ENCODE measurements around the gene ENG.

ENG gene

DNA sequence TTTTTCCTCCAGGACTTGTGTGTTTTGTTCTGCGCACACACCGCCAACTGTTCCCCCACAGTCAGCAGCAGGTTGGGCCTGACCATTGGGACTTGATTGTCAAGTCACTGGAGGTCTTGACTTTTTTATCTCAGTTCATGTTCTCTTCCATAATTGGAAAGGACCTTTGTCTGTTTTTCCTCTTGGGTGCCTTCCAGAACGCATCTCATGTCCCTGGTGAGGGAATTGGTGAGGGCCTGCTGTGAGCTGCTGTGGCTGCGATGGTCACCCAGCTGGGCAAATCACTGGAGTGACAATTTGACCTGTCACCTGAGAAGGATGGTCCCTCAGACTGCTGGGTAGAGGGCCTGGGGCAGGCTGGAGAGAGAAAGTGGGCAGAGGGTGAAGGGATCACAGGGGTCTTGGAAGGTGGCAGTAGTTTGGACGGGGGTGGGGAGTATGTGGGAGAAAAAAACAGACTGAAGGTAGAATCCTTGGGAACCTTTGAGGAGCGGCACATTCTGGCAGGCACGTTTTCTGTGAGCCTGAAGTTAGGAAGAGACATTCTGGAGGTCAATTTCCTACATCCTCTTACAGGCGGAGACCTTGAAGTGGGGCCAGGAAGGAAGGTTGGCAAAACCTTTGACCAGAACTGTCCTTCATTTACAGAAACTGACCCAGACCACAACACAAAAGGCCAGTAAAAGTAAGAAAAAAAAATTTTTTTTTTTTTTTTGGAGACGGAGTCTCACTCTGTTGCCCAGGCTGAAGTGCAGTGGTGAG is 64.2 kb downstream of the ENG start:
- no peak for DNase-seq

DNA sequence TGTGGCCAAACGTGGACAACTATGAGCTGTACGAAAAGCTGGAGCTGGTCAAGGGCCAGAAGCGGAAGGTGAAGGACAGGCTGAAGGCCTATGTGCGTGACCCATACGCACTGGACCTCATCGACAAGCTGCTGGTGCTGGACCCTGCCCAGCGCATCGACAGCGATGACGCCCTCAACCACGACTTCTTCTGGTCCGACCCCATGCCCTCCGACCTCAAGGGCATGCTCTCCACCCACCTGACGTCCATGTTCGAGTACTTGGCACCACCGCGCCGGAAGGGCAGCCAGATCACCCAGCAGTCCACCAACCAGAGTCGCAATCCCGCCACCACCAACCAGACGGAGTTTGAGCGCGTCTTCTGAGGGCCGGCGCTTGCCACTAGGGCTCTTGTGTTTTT is 65.3 kb downstream of the ENG start:
- DNase-seq: no peak

DNA sequence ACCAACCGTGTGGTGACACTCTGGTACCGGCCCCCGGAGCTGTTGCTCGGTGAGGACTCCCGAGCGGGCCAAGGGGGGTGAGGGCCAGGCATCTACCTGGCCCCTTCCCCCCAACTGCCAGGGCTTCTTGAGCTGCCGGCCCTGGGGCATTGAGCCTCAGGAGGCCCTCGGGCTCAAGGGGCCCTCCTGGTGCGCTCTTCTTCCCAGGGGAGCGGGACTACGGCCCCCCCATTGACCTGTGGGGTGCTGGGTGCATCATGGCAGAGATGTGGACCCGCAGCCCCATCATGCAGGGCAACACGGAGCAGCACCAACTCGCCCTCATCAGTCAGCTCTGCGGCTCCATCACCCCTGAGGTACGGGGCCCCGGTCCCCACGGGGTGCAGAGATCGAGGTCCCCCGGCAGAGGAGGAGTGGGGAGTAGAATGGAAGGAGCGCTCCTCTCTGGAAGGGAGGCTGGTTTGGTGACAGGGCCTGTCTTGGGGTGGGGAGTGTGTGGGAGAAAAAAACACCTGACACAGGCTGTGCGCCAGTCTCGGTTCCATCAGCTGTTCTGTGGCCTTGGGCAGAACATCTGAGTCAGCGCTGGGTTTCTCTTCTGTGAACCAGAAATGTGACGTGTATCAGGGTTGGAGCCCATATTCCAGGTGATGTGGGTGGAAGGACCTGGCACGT is 66.0 kb downstream of the ENG start:
- no peak for DNase-seq

DNA sequence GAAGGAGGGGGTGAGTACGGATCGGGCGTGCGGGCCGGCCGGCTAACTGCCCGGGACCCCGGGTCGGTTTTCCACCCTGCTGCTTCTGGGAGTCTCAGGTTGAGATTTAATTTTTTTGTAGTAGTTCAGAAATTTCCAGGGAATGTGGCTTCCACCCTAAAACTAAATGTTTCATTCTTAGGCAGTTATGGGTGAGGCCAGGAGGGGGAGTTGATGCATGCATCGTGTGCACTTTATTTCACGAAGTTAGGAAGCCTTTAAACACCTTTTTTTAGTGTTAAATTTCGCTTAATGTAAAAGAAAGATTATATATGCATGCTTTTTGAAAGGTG is 67.7 kb downstream of the ENG start:
- DNase-seq: peak in 1 of 2 donors; percentile 33

DNA sequence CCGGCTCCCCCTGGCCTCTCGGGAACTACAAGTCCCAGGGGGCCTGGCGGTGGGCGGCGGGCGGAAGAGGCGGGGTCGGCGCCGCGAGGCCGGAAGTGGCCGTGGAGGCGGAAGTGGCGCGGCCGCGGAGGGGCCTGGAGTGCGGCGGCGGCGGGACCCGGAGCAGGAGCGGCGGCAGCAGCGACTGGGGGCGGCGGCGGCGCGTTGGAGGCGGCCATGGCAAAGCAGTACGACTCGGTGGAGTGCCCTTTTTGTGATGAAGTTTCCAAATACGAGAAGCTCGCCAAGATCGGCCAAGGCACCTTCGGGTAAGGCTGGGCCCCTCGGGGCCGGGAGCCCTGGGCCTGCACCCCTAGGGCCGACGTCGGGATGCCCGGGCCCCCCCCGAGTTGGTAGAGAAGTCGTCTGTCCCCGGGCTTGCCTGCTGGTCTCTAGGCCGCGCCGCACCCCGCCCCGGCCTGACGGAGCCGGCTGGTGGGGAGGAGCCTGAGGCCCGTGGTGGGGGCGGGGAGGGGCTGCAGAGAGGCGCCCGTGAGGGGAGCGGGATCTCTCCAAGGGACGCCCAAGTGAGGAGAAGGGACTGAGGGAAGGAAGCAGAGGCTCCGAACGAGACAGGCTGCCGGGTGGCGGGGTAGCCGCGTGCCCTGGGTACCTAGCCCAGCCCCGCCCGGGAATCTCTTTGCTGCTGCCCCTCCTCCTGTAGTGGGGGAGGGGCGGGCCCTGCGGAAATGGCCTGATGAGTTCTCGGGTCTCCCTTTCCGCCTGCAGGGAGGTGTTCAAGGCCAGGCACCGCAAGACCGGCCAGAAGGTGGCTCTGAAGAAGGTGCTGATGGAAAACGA is 68.3 kb downstream of the ENG start, which contains the start of gene CDK9:
Gene CDK9 (plus strand): TSS at position 102 of the 840 bp plus-strand sequence. CDS start 115 bp downstream, at position 217.
- peak; percentile 85 to 93 for DNase-seq

DNA sequence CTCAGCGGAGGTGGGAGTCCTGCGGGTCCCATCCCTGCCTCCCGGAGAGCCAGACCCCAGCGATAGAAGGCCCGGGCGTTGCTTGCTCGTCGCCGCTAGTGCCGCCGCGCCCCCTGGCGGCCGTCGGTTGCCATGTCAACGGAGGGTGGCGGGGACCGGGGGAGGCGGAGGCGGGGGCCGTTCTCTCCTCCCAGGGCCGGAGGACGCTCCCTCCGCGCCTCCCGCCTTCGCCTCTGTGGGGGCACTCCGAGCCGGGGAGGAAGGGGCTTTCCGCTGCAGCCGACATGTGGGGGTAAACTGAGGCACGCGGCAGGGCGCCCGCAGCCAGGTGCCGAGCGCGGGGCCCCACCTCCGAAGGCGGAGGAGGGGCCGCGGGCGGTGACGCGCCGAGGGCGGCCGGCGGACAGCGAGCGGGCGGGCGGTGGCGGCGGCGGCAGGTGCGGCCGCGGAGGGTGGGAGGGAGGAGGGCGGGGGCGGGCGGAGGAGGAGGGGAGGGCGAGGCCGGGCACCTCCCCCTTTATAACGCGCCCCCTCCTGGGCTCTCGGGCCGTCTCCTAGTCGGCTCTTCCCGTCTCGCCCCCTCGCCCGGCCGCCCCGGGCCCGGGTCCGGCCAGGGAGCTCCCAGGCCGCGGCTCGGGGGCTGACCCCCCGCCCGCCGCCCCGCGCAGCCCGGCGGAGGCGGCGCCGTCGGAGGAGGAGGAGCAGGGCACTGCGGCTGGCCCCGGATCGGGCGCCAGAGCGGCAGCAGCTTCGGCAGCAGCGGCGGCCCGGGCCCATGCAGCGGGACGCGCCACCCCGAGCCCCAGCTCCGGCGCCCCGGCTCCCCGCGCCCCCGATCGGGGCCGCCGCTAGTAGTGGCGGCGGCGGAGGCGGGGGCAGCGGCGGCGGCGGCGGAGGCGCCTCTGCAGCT is 69.2 kb downstream of the ENG start:
- DNase-seq: peak; percentile 59 to 80

DNA sequence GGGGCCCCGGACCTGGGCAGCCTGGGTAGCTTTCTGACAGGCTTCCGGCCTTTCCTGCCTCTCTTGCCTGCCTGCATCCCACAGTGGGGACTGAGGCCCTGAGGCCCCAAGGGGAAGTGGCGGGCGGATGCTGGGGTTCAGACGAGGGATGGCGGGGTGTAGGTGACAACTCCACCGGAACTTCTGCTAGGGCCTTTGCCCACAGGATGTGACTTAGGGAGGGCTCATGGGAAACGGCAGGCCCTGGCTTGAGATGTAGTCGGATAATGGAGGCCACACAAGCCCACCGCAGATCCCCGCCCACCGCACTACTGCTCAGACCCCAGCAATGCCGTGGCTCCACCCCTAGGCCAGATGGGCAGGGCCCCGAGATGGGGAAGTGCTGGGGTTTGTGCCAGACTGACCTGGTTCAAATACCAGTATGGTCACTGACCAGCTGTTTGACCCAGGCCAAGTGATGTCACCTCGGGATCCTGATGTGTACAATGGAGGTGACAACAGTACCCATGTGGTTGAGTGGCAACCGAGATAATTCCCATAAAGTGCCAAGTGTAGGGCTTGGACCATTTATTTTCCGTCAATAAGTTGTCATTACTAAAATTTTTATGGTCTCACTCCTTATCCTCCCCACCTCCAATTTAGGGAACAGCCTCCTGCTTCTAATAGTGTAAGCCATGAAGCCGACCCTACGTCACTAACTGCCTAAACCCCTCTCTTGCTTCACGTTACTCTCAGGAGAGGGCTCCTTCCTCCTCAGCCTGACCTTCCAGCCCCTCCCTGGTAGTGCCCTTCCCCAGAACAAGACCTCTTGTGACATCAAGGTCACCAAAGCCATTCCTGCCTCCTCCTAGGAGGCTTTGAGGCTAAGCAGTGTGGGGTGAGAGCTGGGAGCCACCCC is 71.1 kb downstream of the ENG start:
- peak; percentile 44 to 64 for DNase-seq

DNA sequence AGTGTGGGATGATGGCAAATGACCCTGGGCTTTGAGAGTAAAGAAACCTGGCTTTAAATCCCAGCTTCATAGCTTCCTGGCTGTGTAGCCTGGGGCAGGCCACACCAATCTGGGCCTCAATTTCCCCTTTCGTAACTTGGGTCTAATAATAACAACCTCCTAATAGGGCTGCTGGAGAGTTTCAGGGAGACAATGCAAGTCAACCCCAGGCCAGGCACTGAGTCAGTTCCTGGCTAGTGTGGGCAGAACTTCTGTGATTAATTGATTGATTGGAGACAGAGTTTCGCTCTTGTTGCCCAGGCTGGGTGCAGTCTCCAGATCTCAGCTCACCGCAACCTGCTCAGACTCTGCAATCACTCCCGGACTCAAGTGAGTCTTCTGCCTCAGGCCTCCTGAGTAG is 72.7 kb downstream of the ENG start:
- DNase-seq: no peak

DNA sequence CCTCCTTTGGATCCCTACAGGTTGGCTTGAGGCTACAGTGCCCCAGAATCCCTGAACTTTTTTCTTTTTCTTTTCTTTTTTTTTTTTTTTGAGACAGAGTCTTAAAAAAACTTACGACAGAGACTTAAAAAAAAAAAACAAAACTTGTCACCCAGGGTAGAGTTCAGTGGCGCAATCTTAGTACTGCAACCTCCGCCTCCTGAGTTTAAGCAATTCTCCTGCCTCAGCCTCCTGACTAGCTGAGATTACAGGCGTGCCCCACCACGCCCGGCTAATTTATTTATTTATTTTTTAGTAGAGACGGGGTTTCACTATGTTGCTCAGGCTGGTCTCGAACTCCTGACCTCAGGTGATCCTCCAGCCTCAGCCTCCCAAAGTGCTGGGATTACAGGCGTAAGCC is 73.5 kb downstream of the ENG start:
- peak; percentile 77 to 85 for DNase-seq

DNA sequence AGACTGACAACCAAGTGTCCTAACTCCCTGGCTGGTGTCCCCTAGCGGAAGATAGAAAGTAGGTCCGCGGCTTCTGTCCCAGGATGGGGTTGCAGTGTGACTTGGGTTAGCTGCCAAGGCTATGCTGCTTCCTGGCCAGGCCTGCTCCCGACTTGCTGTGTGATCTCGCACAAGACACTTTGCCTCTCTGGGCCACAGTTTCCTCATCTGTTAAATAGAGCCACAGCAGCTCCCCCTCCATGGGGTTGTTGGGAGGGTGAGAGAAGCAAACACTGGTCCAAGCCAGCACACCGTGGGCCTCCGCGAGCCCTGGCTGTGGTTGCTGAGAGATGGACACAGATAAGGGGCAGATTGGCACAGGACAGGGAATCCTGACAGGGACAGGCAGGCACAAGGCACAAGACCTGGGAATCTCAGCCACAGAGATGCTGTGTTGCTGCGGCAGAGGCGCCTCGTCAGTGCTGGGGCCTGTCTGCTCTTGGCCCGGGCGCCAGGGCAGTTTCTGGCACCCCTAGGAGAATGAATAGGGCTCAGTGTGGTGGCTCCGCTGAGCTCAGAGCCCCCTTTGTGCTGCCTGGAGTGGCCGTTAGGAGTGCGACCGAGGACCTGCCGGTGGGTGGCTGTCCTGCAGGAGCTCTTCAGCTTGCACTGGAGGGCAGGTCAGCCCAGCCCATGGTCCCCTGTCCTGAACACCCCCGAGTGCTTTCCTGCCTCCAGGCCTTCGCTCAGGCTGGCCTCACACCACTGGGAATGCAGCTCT is 74.2 kb downstream of the ENG start:
- no peak for DNase-seq

DNA sequence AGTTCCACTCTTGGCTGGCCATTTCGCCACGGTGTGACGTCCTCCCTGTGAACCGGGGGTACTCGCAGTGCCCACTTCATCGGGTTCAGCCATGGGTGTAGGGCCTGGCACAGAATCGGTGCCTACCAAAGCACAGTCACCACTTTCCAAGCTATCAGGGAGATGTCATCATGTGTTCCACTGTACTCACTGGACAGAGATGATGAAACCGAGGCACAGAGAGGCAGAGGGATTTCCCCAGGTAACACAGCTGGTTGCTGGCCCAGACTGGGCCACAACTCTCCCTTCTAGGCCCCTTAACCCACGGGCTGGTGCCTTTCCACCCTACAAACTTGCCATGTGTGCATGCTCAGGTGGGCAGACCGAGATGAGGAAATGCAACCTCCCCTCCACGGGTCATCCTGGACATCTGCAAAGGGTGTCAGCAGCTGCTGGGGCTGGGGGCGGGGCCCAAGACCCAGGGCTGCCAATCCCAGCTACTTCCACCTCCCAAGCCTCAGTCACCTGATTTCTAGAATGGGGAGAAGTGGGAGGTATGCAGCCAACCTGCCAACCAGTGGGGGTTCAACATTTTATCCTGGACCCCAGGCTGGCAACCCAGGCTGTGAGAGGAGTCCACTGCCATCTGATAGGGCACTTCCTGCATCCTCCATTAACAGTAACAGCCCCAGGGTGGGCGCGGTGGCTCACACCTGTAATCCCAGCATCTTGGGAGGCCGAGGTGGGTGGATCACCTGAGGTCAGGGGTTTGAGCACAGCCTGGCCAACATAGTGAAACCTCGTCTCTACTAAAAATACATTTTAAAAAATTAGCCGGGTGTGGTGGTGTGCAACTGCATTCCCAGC is 75.1 kb downstream of the ENG start:
- peak; percentile 79 to 92 for DNase-seq

DNA sequence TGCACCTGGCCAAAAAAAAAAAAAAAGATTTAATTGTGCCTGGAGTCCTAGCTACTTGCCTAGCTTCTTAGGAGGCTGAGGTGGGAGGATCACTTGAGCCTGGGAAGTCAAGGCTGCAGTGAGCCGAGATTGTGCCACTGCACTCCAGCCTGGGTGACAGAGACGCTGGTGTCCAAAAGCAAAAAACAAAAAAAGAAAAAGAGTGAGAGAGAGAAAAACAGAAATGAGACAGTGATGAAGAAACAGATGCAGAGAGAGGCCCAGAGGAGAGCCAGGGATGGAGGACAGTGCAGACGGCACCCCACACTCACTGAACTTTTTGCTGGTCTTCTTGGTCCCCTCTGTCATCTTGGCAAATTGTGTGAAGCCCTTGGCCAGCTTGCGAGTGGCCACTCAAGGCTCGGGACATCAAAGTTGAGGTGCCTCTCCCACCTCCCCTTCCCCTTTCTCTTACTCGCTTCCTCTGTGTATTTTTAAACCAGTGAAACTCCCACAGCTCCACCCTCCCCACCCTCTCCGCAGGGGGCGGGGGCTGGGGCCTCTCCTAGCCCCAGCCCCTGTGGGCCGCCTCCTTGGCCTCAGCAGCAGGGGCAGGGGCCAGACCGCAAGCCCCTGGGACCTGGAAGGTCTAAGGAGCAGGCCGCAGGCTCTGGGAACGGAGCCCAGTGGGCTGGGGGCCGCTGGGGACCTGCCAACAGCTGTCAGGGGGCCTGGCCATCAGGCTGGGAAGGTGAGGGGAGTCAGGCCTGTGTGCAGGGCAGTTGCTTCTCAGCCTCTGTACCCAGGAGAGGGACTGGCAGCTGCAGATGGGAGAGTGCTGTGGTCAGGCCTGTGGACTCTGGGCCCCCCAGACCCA is 76.0 kb downstream of the ENG start, which contains the start of gene SH2D3C:
Gene SH2D3C (minus strand): TSS at position 387 of the 856 bp plus-strand sequence. CDS start 39 bp downstream, at position 348.
- DNase-seq: peak; percentile 29 to 45

DNA sequence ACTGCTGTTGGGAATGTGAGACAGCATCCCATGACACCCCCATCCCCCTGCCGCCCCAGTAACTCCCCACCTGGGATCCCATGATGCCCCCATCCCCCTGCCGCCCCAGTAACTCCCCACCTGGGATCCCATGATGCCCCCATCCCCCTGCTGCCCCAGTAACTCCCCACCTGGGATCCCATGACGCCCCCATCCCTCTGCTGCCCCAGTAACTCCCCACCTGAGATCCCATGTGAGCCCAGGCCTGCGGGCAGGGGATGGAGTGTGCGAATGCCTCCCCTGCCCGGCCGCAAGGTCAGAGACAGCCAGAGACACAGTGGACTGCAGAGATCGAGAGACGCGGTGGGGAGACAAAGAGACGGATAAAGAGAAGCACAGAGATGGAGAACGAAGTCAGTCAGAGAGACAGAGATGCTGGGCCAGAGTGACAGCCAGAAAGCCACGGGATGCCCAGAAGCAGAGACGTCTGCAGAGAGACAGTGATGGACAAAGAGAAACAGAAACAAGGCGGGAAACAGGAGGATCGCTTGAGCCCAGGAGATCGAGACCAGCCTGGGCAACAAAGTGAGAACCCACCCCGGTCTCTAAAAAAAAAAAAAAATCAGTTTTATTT is 77.0 kb downstream of the ENG start:
- DNase-seq: no peak

DNA sequence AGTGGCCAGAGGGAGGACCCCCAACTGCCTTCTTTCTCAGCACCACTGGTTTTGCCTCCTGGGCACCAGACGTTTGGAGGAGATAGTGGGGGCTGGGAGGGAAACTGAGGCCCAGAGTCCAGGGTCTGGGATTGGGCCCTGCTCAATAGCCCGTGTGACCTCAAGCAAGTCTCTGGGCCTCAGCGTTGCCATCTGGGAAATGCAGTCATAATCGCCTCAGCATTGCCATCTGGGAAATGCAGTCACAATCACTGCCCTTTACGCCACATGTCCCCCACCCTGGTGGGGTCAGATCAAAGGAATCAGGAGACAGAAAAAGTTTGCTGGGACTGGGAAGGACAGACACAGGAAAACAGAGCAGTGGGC is 77.6 kb downstream of the ENG start:
- no peak for DNase-seq

DNA sequence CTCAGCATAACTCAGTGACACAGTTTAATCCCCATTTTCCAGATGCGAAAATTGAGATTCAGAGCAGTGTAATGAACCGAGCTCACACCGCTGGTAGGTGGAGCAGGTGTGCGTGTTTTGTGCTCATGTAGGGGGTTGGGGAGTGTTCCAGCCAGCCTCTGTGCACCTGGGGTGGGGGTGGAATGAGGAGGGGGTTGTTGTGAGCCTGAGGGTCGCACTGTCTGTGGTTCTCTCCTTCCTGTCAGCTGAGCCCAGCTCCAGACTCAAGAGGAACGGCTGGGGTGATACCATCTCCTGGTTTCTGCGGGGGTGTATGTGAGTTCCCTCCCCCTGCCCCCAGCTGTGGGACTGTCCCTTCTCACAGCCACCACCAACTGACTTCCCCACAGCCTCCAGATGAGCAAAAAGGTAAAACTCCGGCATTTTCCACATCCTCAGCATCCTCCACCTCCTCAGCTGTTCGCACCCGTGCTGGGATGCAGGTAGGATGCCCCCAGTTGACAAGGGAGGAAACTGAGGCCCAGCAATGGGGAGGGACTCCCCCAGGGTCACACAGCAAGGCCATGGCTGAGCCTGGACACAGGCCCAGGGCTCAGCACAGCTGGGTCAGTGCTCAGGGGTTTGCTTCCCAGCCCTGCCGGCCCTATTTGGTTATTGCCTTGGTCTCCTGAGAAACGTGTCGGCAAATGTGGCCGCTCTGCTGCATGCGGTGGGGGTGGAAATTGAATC is 78.1 kb downstream of the ENG start:
- DNase-seq: peak; percentile 77 to 85

DNA sequence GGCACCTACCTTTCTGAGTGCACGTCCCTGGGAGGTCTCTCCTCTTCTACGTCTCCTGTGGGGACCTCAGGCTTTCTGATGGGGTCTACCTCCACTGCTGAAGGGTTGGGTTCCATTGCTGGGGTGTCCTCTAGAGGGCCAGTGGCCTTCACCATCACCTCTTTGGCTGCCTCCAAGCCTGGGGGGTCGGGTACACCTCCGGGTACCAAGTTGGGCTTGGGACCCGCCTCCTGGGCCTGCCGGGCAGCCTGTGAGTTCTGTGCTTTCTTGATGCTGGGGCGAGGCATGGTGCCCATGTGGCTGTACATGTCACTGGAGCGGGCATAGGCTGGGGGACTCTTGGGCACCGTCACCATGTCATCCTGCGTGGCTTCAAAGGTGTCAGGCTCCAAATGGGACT is 80.5 kb downstream of the ENG start:
- no peak for DNase-seq

DNA sequence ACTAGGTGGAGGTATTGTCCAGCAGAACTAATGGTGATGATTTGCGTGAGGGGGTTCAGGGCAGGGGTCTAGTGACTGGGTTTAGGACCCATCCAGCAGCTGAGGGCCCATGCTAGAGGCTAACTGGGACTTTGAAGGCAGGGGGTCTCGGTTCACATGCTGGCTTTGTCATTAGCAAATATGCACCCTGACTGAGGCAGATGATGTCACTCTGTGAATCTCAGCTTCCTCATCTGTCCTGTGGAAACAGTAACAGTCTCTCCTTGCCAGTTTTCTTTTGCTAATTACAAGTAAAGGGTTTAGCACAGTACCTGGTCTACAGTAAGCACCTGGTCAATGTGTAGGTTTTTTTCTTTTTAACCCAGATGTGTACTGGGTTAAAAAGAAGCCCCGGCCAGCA is 81.2 kb downstream of the ENG start:
- peak; percentile 50 for DNase-seq
